Ascending aorta (tissue), 2 donors: ENCODE data around the gene SHB. TPM values are rescaled to one million over a fixed set of nuclear protein-coding genes. Genes with fewer than 3 reads are reported as not detected.
A peak's percentile ranks its signal among the peaks of the same experiment; 100 is the strongest.

Experiments
- DNase-seq, 2 donors: peaks; one replicate each; pipeline ENCODE4 v3.0.0-alpha.2; 2019; ENCODE audit warnings: low spot score in 2 of 2
- H3K27ac ChIP-seq, 2 donors: fragments of 200-600 bp; sonication (generic); one replicate each; pipeline ENCODE4 v1.5.1; 2016 to 2017; ENCODE audit warnings: mild to moderate bottlenecking in 1 of 2
- H3K27me3 ChIP-seq: fragments of 200-600 bp; sonication (generic); one replicate; pipeline ENCODE4 v1.5.1; 2017
- H3K36me3 ChIP-seq, 2 donors: fragments of 200-600 bp; sonication (generic); one replicate each; pipeline ENCODE4 v1.5.1; 2016
- H3K4me1 ChIP-seq, 2 donors: fragments of 200-600 bp; sonication (generic); one replicate each; pipeline ENCODE4 v1.5.1; 2016 to 2017; ENCODE audit warnings: mild to moderate bottlenecking in 1 of 2
- H3K4me3 ChIP-seq, 2 donors: fragments of 200-600 bp; sonication (generic); one replicate each; pipeline ENCODE4 v1.5.1; 2016 to 2017; ENCODE audit warnings: mild to moderate bottlenecking in 1 of 2
- H3K9me3 ChIP-seq, 2 donors: fragments of 200-600 bp; sonication (generic); one replicate each; pipeline ENCODE4 v1.5.1; 2016
- CTCF ChIP-seq, 3 experiments: fragments of 200-600 bp in 2 of 3; fragments of 450-650 bp in 1 of 3; sonication (generic) in 2 of 3; IDR thresholded peaks; one replicate each; pipeline ENCODE4 v1.5.1; 2016 to 2019; ENCODE audit warnings: antibody characterized with exemption in 3 of 3, mild to moderate bottlenecking in 1 of 3, moderate library complexity in 1 of 3
- intact Hi-C: fragments of 100-400 bp; cut with DNase I; formaldehyde crosslinking; loops from one replicate; pipeline ENCODE4 v1.15.1; 2023
- total RNA-seq: library from RNA; depleted of rRNA; stranded (reverse); fragments of >200 nt; gene quantifications from one replicate; pipeline ENCODE4 v1.1.0, GENCODE V29; 2016

Gene SHB
- total RNA-seq, 1 donor from 2014 or later, result 77.8 TPM

- peaks cover 5 to 55% of the 10 kb centered on the region in 2 donors for H3K4me1 ChIP-seq
- no peaks in the 10 kb centered on the region for H3K9me3 ChIP-seq
- no peak for DNase-seq
- no peaks in the 10 kb centered on the region for H3K27me3 ChIP-seq
- TF ChIP-seq CTCF (IDR thresholded peaks at IDR 0.05), result no peak
- H3K27ac ChIP-seq, result peak overlapping the region; percentile 55 to 64
- no peaks in the 10 kb centered on the region for H3K36me3 ChIP-seq
- no peak overlapping the region for H3K4me3 ChIP-seq
- intact Hi-C loops, result loop anchor here (2.0 to 10.0 kb wide), 2 partner anchors 27 to 577 kb away; partner anchors contain the start of genes SHB and ZBTB5
Measured at GRCh38 chr9:38041564-38042243, 27.3 kb downstream of the SHB start.

- Histone ChIP-seq H3K27ac (peak overlapping the region in 1 of 2 donors; percentile 33), H3K4me1 (peaks cover 5 to 63% of the 10 kb centered on the region in 2 donors), H3K36me3 (no peaks in the 10 kb centered on the region), H3K27me3 (no peaks in the 10 kb centered on the region), H3K4me3 (no peak overlapping the region), H3K9me3 (no peaks in the 10 kb centered on the region)
- DNase-seq, result no peak
- TF ChIP-seq CTCF (IDR thresholded peaks at IDR 0.05), result no peak
- intact Hi-C loops, result loop anchor here (10.0 kb wide), 1 partner anchor 575 kb away; the partner anchor contains the start of gene ZBTB5
Measured at GRCh38 chr9:38039907-38040682, 28.9 kb downstream of the SHB start.

- peaks cover 5 to 63% of the 10 kb centered on the region in 2 donors for H3K4me1 ChIP-seq
- intact Hi-C loops, result no loop called here
- no peak for TF ChIP-seq CTCF (IDR thresholded peaks at IDR 0.05)
- no peaks in the 10 kb centered on the region for H3K9me3 ChIP-seq
- H3K4me3 ChIP-seq, result no peak overlapping the region
- H3K36me3 ChIP-seq, result no peaks in the 10 kb centered on the region
- peak overlapping the region; percentile 33 to 47 for H3K27ac ChIP-seq
- H3K27me3 ChIP-seq, result no peaks in the 10 kb centered on the region
- no peak for DNase-seq
Measured at GRCh38 chr9:38039090-38039906, 29.7 kb downstream of the SHB start.

- intact Hi-C loops, result no loop called here
- no peaks in the 10 kb centered on the region for H3K27me3 ChIP-seq
- peak overlapping the region; percentile 13 to 47 for H3K27ac ChIP-seq
- H3K4me1 ChIP-seq, result peaks cover 5 to 63% of the 10 kb centered on the region in 2 donors
- H3K9me3 ChIP-seq, result no peaks in the 10 kb centered on the region
- H3K4me3 ChIP-seq, result no peak overlapping the region
- no peak for DNase-seq
- no peak for TF ChIP-seq CTCF (IDR thresholded peaks at IDR 0.05)
- H3K36me3 ChIP-seq, result no peaks in the 10 kb centered on the region
Measured at GRCh38 chr9:38038307-38039089, 30.5 kb downstream of the SHB start.

- DNase-seq, result no peak
- intact Hi-C loops, result no loop called here
- peak overlapping the region; percentile 13 to 47 for H3K27ac ChIP-seq
- no peak overlapping the region for H3K4me3 ChIP-seq
- no peaks in the 10 kb centered on the region for H3K9me3 ChIP-seq
- H3K36me3 ChIP-seq, result no peaks in the 10 kb centered on the region
- no peak for TF ChIP-seq CTCF (IDR thresholded peaks at IDR 0.05)
- H3K4me1 ChIP-seq, result peaks cover 4 to 62% of the 10 kb centered on the region in 2 donors
- no peaks in the 10 kb centered on the region for H3K27me3 ChIP-seq
Measured at GRCh38 chr9:38037981-38038306, 31.1 kb downstream of the SHB start.
